RPMI7951 (cell line): ENCODE results near the gene MROH7. TPM values are rescaled to one million over a fixed set of nuclear protein-coding genes. Genes with fewer than 3 reads are reported as not detected.
"Not testable (repeated sequence)": the region's sequence is repeated elsewhere in the genome, so short reads cannot be mapped to it uniquely, and the experiment has no call there.

Source experiments
- DNase-seq: peaks from one replicate; pipeline ENCODE4 v3.0.0-alpha.2; 2012; ENCODE audit warnings: low read depth
- total RNA-seq: library from RNA; depleted of rRNA; stranded (reverse); fragments of >200 nt; shearing (Covaris generic); gene quantifications from 2 replicates; pipeline ENCODE4 v1.2.3, GENCODE V29; 2014

Gene MROH7
- total RNA-seq, 1 experiment from 2014 or later: not detected

DNA sequence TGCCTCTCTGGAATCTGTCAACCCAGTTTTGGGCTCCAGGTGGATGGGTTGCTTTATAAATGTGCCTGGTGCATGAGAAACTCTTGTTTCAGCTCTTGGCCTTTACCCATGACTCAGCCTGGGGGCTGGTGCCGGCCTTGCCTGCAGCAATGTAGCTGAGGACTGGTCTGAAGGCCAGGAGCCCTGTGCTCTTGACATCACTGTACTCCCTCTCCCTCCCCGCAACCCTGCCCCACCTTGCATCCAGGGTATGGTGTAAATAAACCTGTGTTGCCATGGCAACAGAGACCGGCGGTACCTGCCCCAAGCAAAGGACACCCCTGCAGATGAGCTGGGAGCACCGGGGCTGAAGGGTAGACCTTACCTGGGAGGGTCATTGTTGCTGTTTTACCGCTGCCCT is 31.5 kb upstream of the MROH7 start:
- no peak for DNase-seq

DNA sequence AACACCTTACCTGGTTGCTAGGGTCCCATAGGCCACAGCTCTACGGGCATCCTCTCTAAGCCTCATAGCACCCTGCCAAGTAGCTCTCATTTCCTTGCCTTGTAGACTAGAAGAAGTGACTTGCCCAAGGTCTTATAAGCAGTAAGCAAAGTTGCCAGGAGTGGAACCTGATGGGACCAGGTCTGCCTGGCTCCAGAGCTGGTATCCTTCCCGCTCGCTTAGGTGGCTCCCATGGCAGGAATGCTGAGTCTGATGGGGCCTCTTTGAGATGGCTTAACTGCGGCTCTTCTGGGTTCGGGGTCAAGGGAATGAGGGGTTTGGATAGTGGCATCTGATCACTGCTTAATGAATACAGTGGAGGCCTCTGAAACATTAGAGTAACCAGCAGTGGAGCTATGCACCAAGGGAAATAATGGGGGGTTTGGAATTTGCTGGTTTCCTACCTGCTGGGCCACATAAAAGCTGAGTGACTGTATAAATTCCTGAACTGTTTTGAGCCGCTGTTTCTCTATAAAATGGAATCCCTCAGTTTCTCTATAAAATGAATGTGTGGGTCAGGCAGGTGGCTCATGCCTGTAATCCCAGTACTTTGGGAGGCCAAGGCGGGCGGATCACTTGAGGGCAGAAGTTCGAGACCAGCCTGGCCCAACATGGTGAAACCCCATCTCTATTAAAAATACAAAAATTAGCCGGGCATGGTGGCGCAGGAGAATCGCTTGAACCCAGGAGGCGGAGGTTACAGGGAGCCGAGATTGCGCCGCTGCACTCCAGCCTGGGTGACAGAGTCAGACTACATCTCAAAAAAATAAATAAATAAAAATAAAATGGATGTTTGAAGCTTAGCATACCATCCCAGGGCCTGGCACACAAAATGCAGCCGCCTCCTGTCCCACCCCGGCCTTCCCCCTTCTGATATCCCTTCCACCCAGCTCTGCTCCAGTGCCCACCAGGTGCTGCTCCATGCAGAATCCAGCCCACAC is 30.7 kb upstream of the MROH7 start:
- DNase-seq: no peak

DNA sequence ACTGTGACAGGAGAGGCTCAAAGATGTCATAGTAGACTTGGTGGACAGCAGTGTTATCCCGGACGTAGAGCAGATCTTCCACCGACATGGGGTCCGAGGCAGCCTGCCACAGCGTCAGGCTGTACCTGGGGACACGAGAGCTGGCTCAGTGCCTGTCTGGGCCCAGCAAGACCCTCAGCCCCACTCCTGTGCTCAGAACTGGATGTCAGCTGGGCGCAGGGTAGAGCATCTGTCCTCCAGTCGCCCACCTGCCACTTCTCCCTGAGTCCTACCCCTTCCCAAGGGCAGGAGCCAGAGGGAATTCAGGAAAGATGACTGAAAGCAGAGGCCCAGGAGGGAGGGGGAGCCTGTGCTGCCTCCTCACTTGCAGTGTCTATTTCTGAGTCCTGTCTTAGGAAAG is 30.0 kb upstream of the MROH7 start:
- no peak for DNase-seq

DNA sequence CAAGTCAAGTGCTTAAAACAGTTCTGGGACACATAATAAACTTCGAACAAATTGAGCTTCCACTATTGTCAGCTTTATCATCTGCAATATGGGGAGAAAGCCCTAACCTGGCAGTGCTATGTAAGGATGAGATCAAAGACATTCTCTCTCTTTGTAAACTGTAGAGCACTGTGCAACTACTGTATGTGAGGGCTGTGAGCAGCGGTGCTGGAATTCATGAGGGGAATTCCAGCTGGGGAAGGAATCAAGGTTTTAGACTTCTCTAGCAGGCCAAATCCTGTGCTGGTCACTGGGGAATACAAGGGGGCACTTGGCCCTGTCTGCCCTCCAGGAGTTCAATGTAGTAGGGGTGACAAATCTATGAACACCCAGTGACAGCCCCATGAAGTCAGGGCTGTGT is 27.6 kb upstream of the MROH7 start:
- DNase-seq: no peak

DNA sequence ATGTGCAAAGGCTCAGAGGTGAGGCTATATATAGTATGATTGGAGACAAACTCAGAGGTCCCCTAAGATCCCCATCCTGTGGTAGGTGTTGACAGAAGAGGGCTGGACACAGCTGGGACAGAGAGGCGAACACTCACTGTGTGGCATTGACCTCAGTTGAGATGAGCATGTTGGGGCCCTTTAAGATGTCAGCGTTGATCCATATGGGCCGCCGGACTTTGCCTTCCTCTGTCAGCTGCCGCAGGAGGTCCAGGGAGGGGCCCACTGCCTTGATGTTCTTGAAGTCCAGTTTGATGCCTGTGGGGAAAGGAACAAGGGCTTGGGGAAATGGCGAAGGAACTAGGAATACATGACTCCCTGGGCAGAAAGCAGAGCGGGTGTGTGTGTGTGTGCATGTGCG is 27.0 kb upstream of the MROH7 start:
- DNase-seq: no peak

DNA sequence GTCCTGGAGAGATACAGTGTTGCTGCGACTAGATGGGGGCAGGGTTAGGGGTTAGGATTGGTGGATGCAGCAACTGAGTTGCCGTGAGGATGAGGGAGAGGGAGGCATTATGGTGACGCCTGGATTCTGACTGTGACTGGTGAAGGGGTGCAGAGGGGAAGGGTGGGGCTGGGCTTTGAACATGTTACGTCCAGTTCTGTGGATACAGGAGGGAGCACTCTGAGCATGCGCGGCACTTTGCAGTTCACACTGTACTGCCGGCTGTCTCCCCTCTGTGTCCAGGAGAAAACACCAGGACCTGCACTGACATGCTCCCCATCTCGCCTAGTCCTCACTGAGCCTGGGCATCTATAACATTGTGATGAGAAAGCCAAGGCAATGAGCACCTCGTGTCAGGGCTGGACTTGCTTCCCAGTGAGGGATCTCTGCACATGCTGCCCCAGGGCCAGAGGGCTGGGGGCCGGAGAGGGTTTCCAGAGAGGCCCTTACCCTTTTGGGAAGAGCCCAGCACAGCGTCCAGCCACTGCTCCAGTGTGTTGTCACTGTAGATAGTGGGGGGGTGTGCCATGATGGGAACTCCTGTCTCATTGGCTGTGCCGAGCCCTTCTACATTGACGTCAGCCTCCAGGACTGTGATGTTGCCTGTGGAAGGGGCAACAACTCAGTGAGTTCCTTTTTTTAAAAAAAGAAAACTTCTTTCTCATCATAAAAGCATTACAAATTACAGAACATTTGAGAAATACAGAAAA is 25.9 kb upstream of the MROH7 start:
- DNase-seq: no peak

DNA sequence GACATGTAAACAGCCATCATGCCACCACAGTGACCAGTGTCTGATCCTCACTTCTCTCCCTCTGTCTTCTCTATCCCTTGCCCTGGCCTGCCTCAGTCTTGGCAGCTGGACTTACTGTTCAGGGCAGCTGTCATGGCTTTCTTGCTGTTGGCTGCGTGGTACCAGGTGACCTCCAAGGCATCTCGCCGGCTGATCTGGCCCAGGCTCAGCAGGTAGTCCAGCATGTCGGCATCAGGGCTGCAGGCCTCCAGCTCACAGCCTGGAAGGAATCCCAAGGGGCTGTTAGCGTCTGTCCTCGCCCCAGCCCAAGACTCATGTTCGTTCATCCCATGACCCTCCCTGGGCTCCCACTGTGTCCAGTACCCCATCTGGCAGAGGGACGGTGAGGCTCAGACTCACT is 21.8 kb upstream of the MROH7 start:
- DNase-seq: no peak

DNA sequence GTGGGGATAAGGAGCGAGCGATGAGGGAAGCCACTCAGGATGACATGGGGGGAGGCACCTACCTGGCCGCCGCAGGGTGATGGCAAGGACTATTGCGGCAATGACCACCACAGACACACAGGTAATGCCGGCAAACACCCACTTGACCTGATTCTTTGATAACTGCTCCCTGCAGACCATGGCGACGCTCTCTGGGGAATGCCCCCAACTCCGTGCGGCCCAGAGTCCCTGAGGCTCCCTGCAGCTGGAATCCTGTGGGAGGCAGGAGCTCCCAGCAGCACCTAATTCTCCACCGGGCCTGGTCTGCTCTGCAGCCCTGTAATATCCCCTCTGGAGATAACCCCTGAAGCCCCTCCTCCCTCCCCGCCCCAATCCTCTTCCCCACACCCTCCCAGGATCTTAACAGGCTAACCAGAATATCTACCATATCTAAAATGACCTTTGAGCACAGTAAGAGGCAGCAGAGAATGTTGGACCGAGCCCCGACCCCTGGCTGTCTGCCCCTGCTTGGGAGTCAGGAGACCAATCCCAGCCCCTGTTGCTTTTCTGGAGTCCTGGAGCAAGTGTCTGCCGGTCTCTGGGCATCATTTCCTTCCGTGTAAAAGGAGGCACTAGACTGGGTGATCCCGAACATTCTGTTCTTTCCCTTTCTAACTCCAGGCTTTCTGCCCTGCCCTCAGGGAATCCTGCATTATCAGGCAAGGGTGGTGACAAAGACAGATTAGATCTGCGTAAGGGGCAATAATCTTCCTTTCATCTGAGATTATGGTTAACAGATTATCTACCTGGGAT is 18.2 kb upstream of the MROH7 start, which contains the start of gene FAM151A:
FAM151A (minus strand) TSS at position 310 of the 792 bp plus-strand sequence; CDS start at position 180, 130 bp downstream.
- no peak for DNase-seq

DNA sequence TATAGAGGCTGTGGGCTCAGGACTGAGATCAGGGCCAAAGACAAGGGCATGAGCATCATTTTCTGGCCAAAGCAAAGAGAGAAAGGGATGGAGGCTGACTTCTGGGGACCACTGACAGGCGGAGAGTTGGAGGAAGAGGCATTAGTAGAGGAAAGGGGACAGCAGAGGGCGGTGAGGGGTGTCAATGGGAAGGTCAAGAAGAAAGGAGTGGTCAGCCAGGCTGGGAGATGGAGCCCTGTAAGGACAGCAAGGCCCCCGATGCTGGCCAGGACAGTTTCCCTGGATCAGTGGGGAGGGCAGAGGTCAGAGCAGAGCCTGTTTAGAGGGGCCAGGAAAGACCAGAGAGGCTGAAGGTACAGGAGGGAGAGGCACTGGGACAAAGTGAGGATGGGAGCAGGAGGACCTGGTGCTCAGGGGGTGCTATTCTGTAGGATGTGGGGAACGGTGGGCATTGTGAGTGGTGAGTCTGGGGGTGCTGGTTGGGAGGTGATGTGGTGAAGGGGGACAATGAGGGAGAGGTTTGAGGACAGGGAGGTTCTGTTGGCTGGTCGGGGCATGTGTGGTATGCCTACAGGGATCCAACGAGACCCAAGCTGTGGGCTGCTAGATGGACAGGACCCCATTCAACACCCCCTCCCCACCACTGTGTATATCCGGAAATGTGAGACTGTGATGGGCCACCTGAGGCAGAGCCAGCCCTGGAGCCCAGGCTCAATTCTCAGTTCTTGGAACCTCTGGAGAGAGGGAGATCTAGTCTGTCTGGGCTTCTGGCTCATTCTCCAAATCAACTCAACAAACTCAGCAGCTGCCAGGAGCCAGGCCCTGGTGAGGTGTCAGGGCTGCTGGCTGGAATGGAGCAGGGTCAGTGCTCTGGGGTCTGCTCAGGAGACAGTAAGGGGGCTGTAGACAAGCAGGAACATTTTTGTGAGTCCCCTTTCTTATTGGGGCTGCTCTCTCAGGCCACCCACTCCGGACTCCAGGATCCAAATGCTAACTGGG is 16.8 kb upstream of the MROH7 start:
- no peak for DNase-seq

DNA sequence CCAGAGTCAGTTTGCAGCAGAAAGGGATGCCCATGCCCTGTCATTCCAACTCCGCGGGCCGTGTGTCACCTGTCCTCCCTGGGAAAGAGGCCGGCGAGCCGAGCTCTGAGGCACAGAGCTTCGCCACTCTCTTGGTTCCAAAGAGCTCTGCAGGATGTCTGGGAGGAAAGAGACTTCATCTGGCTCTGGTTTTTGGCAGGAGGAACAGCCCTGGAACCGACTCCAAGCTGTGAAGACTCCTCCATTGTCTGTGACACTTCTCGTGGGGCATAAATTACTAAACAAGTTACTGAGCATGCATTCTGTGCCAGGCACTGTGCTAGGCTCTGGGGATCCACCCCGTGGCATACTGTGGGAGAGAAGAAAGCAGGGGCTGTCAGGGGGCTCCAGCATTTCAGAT is 14.4 kb upstream of the MROH7 start:
- no peak for DNase-seq

DNA sequence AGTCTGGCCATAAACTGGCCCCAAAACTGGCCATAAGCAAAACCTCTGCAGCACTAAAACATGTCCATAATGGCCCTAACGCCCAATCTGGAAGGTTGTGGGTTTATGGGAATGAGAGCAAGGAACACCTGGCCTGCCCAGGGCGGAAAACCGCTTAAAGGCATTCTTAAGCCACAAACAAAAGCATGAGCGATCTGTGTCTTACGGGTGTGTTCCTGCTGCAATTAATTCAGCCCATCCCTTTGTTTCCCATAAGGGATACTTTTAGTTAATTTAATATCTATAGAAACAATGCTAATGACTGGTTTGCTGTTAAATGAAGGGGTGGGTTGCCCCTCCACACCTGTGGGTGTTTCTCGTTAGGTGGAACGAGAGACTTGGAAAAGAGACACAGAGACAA is 5.8 kb upstream of the MROH7 start:
- DNase-seq: not testable (repeated sequence)

DNA sequence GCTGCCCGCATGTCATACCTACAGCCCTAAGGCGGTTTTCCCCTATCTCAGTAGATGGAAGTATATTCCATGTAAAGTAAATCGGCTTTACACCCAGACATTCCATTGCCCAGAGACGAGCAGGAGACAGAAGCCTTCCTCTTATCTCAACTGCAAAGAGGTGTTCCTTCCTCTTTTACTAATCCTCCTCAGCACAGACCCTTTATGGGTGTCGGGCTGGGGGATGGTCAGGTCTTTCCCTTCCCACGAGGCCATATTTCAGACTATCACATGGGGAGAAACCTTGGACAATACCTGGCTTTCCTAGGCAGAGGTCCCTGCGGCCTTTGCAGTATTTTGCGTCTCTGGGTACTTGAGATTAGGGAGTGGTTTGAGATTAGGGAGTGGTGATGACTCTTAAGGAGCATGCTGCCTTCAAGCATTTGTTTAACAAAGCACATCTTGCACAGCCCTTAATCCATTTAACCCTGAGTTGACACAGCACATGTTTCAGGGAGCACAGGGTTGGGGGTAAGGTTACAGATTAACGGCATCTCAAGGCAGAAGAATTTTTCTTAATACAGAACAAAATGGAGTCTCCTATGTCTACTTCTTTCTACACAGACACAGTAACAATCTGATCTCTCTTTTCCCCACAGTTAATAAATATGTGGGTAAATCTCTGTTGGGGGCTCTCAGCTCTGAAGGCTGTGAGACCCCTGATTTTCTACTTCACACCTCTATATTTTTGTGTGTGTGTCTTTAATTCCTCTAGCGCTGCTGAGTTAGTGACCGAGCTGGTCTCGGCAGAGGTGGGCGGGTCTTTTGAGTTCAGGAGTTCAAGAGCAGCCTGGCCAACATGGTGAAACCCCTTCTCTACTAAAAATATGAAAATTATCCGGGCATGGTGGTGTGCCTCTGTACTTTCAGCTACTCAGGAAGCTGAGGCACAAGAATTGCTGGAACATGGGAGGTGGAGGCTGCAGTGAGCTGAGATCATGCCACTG is 4.8 kb upstream of the MROH7 start:
- not testable (repeated sequence) for DNase-seq

DNA sequence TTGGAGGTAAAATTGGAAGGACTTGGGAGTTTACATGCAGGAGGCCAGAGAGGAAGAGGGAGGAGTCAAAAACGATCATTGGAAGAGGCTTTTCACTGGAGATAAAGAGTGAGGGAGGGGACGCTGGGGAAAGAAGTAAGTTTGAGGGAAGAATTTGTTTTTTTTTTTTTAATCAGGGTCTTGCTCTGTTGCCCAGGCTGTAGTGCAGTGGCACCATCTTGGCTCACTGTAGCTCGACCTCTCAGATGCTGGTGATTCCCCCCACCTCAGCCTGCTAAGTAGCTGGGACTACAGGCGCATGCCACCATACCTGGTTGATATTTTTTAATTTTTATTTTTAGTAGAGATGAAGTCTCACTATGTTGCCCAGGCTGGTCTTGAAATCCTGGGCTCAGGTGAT is 1.2 kb upstream of the MROH7 start:
- no peak for DNase-seq

DNA sequence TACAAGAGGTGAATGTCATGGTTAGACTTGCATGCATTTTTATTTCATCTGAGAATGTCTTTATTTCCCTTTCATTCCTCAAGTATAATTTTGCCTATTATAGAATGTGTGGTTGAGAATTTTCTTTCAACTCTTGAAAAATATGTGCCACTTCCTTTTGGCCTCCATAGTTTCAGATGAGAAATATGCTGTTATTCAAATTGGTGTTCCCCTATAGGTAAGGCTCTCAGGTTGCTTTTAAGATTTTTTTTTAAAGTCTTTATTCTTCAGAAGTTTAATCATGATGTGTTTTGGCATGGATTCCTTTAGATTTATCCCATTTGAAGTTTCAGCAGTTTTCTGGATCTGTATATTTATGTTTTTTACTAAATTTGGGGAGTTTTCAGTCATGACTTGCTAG is 2.1 kb downstream of the MROH7 start:
- DNase-seq: no peak

DNA sequence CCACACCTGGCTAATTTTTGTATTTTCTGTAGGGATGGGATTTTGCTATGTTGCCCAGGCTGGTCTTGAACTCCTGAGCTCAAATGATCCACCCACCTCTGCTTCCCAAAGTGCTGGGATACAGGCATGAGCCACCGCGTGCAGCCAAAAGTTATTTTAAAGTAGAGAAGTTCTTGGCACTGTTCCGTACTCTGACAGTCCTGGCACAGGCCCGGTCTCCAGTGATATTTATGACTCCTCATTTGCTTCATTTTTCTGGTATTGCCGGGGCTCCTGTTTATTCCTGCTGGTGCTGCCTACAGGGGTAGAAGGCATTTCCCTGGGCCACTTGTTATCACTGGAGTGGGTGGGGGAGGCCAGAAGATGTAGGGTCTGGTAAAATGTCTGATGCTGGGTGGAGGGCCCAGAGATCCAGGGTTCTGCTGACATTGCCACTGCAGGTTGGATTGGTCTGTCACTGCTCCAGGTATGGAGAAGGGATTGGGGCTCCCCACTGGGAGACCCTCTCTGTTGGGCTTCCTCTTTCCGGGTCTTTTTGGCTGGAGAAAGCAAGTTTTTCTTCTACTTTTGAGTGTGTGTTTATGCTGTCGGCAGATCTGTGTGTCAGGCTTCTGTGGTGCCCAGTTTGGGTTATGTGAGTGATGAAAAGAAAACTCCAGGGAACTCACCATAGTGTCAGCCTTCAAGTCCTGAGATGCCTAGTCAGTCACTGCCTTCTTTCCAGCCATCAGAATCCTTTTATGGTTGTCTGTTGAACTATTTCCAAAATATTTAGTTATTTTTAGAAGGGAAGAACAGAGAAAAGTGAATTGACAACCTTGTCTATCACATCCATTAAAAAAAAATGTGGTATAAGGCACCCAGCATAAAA is 4.5 kb downstream of the MROH7 start:
- DNase-seq: no peak

DNA sequence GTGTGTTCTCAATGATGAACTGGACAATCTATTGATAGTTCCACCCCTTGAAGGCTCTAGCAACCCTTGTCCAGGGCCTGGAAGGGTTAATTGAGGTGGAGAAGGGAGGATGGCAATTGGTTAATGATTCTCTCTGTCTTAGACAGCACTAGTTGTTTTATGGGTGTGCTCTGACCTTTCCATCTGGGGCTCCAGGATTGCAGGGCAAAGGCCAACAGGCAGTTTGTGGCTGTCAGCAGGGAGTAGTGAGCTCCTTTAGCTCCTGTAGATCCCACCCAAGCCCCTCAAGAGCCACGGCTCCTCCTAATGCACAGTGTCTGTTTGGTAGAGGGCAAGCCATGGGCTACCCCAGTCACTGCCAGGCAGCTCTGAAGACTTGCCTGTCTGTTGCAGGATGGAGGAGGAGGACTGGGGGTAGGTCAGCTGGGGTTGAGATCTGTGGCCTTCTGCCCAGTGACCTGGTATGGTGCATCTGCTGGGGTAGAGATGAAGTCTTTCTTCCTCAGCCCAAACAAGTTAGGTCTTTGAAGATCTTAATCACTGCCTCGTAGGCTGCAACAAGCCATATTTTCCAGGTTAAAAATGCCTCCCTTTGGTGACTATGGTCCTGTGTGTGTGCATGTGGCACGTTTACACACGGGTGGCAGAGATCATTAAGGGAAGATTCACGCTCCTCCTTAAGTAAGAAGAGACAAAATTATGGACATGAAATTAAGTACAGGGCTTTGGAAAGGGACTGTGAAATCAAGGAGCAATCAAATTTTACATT is 7.7 kb downstream of the MROH7 start:
- DNase-seq: no peak

DNA sequence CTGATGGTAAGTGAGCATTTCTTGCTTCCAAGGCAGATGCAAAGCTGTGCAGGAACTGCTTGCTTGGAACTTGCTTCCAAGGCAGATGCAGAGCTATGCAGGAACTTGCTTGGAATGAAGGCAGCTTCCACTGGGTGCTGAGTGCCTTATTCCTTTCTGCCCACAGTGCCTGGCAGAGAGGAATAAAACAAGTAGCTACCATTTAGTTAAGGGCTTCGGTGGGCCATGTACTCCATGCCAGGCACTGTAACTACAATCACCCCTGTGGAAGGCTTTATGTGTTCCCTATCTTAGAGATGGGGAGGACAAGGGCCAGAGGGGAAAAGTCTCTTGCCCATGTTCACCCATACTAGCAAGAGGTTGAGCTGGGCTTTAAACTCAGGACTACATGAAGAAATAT is 8.3 kb downstream of the MROH7 start:
- no peak for DNase-seq

DNA sequence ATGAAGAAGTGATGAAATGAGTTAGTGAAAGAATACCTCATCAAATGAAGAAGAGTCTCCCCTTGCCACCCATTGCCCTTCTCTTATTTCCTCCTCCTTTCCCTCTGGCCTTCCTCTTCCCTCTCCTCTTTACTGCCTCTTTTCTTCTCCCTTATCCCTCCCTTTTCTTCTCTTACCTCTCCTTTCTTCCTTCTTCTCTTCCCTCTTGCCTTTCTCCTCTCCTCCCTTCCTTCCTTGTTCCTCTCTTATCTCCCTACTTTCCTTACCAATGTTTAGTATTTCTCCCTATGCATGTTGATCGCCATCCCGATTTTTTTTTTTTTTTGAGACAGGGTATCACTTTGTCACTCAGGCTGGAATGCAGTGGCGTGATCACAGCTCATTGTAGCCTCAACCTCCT is 8.8 kb downstream of the MROH7 start:
- no peak for DNase-seq
